GM12878 (cell line): ENCODE data around the gene DSC3. TPM values are rescaled to one million over a fixed set of nuclear protein-coding genes. Genes with fewer than 3 reads are reported as not detected.

Experiments
- ATAC-seq: fragments of 200-7000 bp; cut with Tn5 transposase; 3 replicates; pipeline ENCODE4 v1.9.1; 2020; ENCODE audit warnings: mild to moderate bottlenecking, moderate library complexity
- BruUV-seq: library from RNA; stranded (reverse); fragments of 400-500 nt; replicated peaks from 2 replicates; lab custom pipeline; 2021; lab: Mats Ljungman, UMichigan
- CTCF ChIA-PET: fragments of 300-600 bp; sonication (Branson Sonifier 250); formaldehyde crosslinking; extraction: SDS; loops from one replicate; lab custom pipeline; 2021; ENCODE audit warnings: inconsistent platforms; lab: Yijun Ruan, JAX
- POLR2A ChIA-PET: fragments of 350-600 bp; formaldehyde crosslinking; extraction: SDS; loops from one replicate; lab custom pipeline; 2021; ENCODE audit warnings: inconsistent platforms; lab: Charles Lee
- RAD21 ChIA-PET: fragments of 300-600 bp; sonication (Branson Sonifier 250); formaldehyde crosslinking; loops from one replicate; lab custom pipeline; 2023; ENCODE audit warnings: antibody characterized with exemption; ENCODE audit not compliant: unreplicated experiment; lab: Charles Lee
- SMC1A ChIA-PET: fragments of 300-600 bp; sonication (Branson Sonifier 250); formaldehyde crosslinking; loops from one replicate; lab custom pipeline; 2023; ENCODE audit not compliant: unreplicated experiment, uncharacterized antibody; lab: Charles Lee
- DNase-seq: peaks from one replicate; pipeline ENCODE4 v3.0.0-alpha.2; 2011; ENCODE audit warnings: low read depth, low spot score
- FAIRE-seq: peaks from 3 replicates; lab custom pipeline; 2011; peaks lifted over from hg19 to GRCh38; lab: Jason Lieb, UNC
- H2AFZ ChIP-seq: 2 replicates; pipeline ENCODE4 v1.6.0; 2011; ENCODE audit warnings: low read depth, low read length, control low read depth; ENCODE audit not compliant: control insufficient read depth
- H3K27ac ChIP-seq: 2 replicates; pipeline ENCODE4 v1.5.1; 2011; ENCODE audit warnings: control low read depth; ENCODE audit not compliant: control insufficient read depth, insufficient read depth
- H3K27me3 ChIP-seq, 2 experiments: replicated peaks in 1 of 2; 2 replicates each; pipeline versions ENCODE4 v1.6.0 to v1.6.1; 2011; ENCODE audit warnings: low read length in 1 of 2; ENCODE audit not compliant: control insufficient read depth in 2 of 2, insufficient read depth in 2 of 2
- H3K36me3 ChIP-seq, 2 experiments: 2 replicates each; pipeline ENCODE4 v1.5.1; 2011; ENCODE audit warnings: low read length in 1 of 2; ENCODE audit not compliant: control insufficient read depth in 2 of 2, insufficient read depth in 2 of 2
- H3K4me1 ChIP-seq: 2 replicates; pipeline ENCODE4 v1.6.1; 2011; ENCODE audit warnings: mild to moderate bottlenecking, low read length, moderate library complexity, mixed read lengths; ENCODE audit not compliant: control insufficient read depth, insufficient read depth
- H3K4me2 ChIP-seq: 2 replicates; pipeline ENCODE4 v1.6.0; 2011; ENCODE audit warnings: control low read depth; ENCODE audit not compliant: control insufficient read depth, insufficient read depth
- H3K4me3 ChIP-seq: fragments of 200-600 bp; sonication (generic); 2 replicates; pipeline ENCODE4 v1.5.1; 2016
- H3K79me2 ChIP-seq: 2 replicates; pipeline ENCODE4 v1.6.0; 2011; ENCODE audit warnings: low read length; ENCODE audit not compliant: control insufficient read depth, insufficient read depth
- H3K9ac ChIP-seq: 2 replicates; pipeline ENCODE4 v1.8.0; 2011; ENCODE audit warnings: low read length, control low read depth, mixed read lengths; ENCODE audit not compliant: control insufficient read depth, insufficient read depth
- H3K9me3 ChIP-seq: replicated peaks from 3 replicates; pipeline ENCODE4 v1.5.1; 2011; ENCODE audit warnings: mild to moderate bottlenecking, low read length; ENCODE audit not compliant: control insufficient read depth, insufficient read depth
- H4K20me1 ChIP-seq: 2 replicates; pipeline ENCODE4 v1.6.0; 2011; ENCODE audit not compliant: control insufficient read depth, insufficient read depth
- BACH1 ChIP-seq: fragments of 450-650 bp; IDR thresholded peaks from 2 replicates; pipeline ENCODE4 v1.6.1; 2017; ENCODE audit warnings: mild to moderate bottlenecking, borderline replicate concordance
- E2F8 ChIP-seq: fragments of 450-650 bp; IDR thresholded peaks from 2 replicates; pipeline ENCODE4 v1.6.1; 2018; ENCODE audit warnings: mild to moderate bottlenecking, low read depth, moderate library complexity; ENCODE audit not compliant: partially characterized antibody
- EP300 ChIP-seq, 2 experiments: fragments of 150-350 bp in 1 of 2; IDR thresholded peaks; 2 replicates each; pipeline ENCODE4 v1.6.1; 2011 to 2012; ENCODE audit warnings: low read depth in 2 of 2, low read length in 2 of 2, borderline replicate concordance in 1 of 2, improper control_type of control experiment in 1 of 2, inconsistent platforms in 1 of 2; ENCODE audit not compliant: control insufficient read depth in 1 of 2
- NFIC ChIP-seq: IDR thresholded peaks from 2 replicates; pipeline ENCODE4 v1.6.1; 2012; ENCODE audit warnings: low read depth, mild to moderate bottlenecking, inconsistent platforms, low read length, moderate library complexity
- NFYB ChIP-seq: IDR thresholded peaks from 2 replicates; pipeline ENCODE4 v1.6.1; 2011; ENCODE audit warnings: low read depth, mild to moderate bottlenecking, low read length, improper control_type of control experiment, moderate library complexity; ENCODE audit not compliant: insufficient read depth
- PKNOX1 ChIP-seq: fragments of 450-650 bp; IDR thresholded peaks from 2 replicates; pipeline ENCODE4 v1.6.1; 2016; ENCODE audit warnings: mild to moderate bottlenecking
- RB1 ChIP-seq: fragments of 450-650 bp; formaldehyde crosslinking; IDR thresholded peaks from 2 replicates; pipeline ENCODE4 v1.6.1; 2017; ENCODE audit warnings: mild to moderate bottlenecking, borderline replicate concordance
- USF1 ChIP-seq: IDR thresholded peaks from 2 replicates; pipeline ENCODE4 v1.6.1; 2011; ENCODE audit warnings: borderline replicate concordance, low read depth, mild to moderate bottlenecking, moderate library complexity, mixed read lengths, low read length; ENCODE audit not compliant: insufficient read depth; ENCODE audit errors: extremely low read length
- ZNF217 ChIP-seq: fragments of 450-650 bp; IDR thresholded peaks from 2 replicates; pipeline ENCODE4 v1.6.1; 2017; ENCODE audit warnings: antibody characterized with exemption, mild to moderate bottlenecking
- ZNF622 ChIP-seq: fragments of 450-650 bp; IDR thresholded peaks from 2 replicates; pipeline ENCODE4 v1.6.1; 2017; ENCODE audit warnings: mild to moderate bottlenecking, inconsistent platforms
- WGBS: methylation state at CpG from one replicate; pipeline ENCODE4 v1.1.6; 2016; ENCODE audit warnings: low lambda C conversion rate; ENCODE audit not compliant: insufficient replicate concordance, insufficient coverage; ENCODE audit errors: missing lambda C conversion rate; 5-methylcytosine and 5-hydroxymethylcytosine counted together
- in situ Hi-C: fragments of 300-500 bp; cut with MboI; formaldehyde crosslinking; loops from 9 replicates; pipeline ENCODE4 v1.14.3; 2018; ENCODE audit warnings: mixed read lengths
- intact Hi-C: fragments of 100-400 bp; cut with micrococcal nuclease; formaldehyde crosslinking; loops from one replicate; pipeline ENCODE4 v1.14.2; 2022; ENCODE audit not compliant: unreplicated experiment
- polyA plus RNA-seq, 11 experiments: library from polyadenylated mRNA; depleted of rRNA in 4 of 11; unstranded in 6 of 11; stranded (reverse) in 5 of 11; fragments of >200 nt; fragmentation: Nextera tagmentation in 4 of 11; fragmentation: Illumina TruSeq in 1 of 11; extraction: Ambion mirVana in 4 of 11; extraction: Trizol in 1 of 11; gene quantifications; 1 replicate in 1 of 11; 2 replicates in 10 of 11; pipeline versions ENCODE4 v1.2.1 to v1.2.3, GENCODE V29; 2011 to 2016; ENCODE audit warnings: inconsistent platforms in 2 of 11, missing spikeins in 2 of 11, low read depth in 1 of 11
- total RNA-seq, 4 experiments: library from RNA; depleted of rRNA in 3 of 4; stranded (reverse); fragments of >200 nt in 3 of 4; fragmentation: Illumina TruSeq in 1 of 4; extraction: Trizol in 1 of 4; gene quantifications; 2 replicates each; pipeline versions ENCODE4 v1.2.1 to v1.2.3, GENCODE V29; 2013 to 2021

Gene DSC3
- total and polyA plus RNA-seq, 10 of the 15 experiments (the other 5 are each of a cell fraction or from before 2014, with no cell fraction given): 0.01 to 2.9 (median 1.6) TPM

GRCh38 chr18:30965237-30965636, 77.3 kb downstream of the DSC3 start (continued):
- TF ChIP-seq EP300 (IDR thresholded peaks at IDR 0.05; ENCODE audit: borderline replicate concordance in 1 of 2, control insufficient read depth in 1 of 2, low read depth in 2 of 2, low read length in 2 of 2) (no peak), E2F8 (no peak)

GRCh38 chr18:30960661-30961060, 81.9 kb downstream of the DSC3 start:
- DNase-seq (no peak), ATAC-seq (no peak), FAIRE-seq (no peak)
- H3K9ac ChIP-seq: no peak overlapping the region
- H3K4me3 ChIP-seq: no peak overlapping the region
- H3K36me3 ChIP-seq: no peaks in the 10 kb centered on the region
- TF ChIP-seq USF1 (no peak), NFIC (no peak), ZNF217 (no peak), PKNOX1 (no peak), NFYB (no peak), BACH1 (no peak), ZNF622 (no peak), RB1 (no peak)
- H3K9me3 ChIP-seq: no peaks in the 10 kb centered on the region
- ChIA-PET RAD21 (interaction anchor here (0.6 kb wide), 1 partner anchor 539 kb away, joined by 4 read pairs; no protein-coding TSS in a partner anchor), SMC1A (interaction anchor here (0.6 to 1.5 kb wide), 2 partner anchors 9 to 153 kb away, joined by 4 read pairs; no protein-coding TSS in a partner anchor), CTCF (interaction anchor here (0.6 kb wide), 1 partner anchor 965 kb away, joined by 3 read pairs; no protein-coding TSS in a partner anchor), POLR2A (no interaction called here)
- no peaks in the 10 kb centered on the region for H3K4me1 ChIP-seq
- H3K79me2 ChIP-seq: no peaks in the 10 kb centered on the region
- H4K20me1 ChIP-seq: no peaks in the 10 kb centered on the region
- H3K27me3 ChIP-seq: no peaks in the 10 kb centered on the region; a peak in 1 of 4 replicates
- H2AFZ ChIP-seq: no peak overlapping the region
- H3K4me2 ChIP-seq: no peak overlapping the region
- in situ Hi-C loops: loop anchor here (5.0 kb wide), 1 partner anchor 1078 kb away; no protein-coding TSS in a partner anchor
- intact Hi-C loops: no loop called here
- BruUV-seq: no TSS peak
- no peak overlapping the region for H3K27ac ChIP-seq
- 38% methylated on average over 6 of the region's 6 CpGs for WGBS
